Measurements from ENCODE around the gene UST. TPM values are rescaled to one million over a fixed set of nuclear protein-coding genes. Genes with fewer than 3 reads are reported as not detected.

UST gene
- total and polyA plus RNA-seq, 2 of the 8 experiments (the other 6 are each of a cell fraction or from before 2014, with no cell fraction given): 13.5 to 34.5 TPM

DNA sequence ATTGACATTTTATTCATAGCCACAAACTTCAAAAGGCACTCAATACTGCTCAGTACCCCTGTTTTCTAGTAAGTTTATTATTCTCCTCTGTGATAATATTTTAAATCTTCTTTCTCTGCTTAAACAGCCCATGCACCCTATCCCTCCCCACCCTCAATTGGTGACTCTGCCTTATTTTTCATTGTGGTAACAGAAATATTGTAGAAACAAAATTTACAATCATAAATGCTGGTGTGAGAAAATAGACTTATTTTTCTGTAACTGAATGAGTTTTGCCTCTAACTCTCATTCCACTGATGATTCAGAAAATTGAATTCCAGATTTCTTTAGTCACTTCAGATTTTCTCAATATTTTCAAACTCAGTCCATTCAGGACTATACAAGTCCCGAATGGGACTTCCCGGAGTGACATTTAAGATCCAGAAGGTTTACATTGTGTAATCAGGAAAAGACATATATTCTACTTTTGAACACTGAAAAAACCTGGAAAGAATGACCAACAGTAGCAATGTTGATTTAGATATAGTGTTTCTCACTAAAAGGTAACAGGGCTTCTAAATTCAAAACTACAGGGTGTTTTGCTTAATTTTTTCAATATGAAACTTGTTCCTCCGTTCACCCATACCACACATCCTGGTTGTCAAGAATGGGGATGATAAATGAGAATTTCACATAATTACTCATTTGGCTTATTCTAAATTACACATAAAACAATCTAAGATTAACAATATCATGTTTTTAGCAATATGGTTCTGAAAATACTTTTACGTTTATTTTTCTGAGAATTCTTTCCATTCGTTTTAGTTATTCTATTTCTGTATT, 34.8 kb upstream of the UST start (continued):
- TF ChIP-seq, protein P1, sequence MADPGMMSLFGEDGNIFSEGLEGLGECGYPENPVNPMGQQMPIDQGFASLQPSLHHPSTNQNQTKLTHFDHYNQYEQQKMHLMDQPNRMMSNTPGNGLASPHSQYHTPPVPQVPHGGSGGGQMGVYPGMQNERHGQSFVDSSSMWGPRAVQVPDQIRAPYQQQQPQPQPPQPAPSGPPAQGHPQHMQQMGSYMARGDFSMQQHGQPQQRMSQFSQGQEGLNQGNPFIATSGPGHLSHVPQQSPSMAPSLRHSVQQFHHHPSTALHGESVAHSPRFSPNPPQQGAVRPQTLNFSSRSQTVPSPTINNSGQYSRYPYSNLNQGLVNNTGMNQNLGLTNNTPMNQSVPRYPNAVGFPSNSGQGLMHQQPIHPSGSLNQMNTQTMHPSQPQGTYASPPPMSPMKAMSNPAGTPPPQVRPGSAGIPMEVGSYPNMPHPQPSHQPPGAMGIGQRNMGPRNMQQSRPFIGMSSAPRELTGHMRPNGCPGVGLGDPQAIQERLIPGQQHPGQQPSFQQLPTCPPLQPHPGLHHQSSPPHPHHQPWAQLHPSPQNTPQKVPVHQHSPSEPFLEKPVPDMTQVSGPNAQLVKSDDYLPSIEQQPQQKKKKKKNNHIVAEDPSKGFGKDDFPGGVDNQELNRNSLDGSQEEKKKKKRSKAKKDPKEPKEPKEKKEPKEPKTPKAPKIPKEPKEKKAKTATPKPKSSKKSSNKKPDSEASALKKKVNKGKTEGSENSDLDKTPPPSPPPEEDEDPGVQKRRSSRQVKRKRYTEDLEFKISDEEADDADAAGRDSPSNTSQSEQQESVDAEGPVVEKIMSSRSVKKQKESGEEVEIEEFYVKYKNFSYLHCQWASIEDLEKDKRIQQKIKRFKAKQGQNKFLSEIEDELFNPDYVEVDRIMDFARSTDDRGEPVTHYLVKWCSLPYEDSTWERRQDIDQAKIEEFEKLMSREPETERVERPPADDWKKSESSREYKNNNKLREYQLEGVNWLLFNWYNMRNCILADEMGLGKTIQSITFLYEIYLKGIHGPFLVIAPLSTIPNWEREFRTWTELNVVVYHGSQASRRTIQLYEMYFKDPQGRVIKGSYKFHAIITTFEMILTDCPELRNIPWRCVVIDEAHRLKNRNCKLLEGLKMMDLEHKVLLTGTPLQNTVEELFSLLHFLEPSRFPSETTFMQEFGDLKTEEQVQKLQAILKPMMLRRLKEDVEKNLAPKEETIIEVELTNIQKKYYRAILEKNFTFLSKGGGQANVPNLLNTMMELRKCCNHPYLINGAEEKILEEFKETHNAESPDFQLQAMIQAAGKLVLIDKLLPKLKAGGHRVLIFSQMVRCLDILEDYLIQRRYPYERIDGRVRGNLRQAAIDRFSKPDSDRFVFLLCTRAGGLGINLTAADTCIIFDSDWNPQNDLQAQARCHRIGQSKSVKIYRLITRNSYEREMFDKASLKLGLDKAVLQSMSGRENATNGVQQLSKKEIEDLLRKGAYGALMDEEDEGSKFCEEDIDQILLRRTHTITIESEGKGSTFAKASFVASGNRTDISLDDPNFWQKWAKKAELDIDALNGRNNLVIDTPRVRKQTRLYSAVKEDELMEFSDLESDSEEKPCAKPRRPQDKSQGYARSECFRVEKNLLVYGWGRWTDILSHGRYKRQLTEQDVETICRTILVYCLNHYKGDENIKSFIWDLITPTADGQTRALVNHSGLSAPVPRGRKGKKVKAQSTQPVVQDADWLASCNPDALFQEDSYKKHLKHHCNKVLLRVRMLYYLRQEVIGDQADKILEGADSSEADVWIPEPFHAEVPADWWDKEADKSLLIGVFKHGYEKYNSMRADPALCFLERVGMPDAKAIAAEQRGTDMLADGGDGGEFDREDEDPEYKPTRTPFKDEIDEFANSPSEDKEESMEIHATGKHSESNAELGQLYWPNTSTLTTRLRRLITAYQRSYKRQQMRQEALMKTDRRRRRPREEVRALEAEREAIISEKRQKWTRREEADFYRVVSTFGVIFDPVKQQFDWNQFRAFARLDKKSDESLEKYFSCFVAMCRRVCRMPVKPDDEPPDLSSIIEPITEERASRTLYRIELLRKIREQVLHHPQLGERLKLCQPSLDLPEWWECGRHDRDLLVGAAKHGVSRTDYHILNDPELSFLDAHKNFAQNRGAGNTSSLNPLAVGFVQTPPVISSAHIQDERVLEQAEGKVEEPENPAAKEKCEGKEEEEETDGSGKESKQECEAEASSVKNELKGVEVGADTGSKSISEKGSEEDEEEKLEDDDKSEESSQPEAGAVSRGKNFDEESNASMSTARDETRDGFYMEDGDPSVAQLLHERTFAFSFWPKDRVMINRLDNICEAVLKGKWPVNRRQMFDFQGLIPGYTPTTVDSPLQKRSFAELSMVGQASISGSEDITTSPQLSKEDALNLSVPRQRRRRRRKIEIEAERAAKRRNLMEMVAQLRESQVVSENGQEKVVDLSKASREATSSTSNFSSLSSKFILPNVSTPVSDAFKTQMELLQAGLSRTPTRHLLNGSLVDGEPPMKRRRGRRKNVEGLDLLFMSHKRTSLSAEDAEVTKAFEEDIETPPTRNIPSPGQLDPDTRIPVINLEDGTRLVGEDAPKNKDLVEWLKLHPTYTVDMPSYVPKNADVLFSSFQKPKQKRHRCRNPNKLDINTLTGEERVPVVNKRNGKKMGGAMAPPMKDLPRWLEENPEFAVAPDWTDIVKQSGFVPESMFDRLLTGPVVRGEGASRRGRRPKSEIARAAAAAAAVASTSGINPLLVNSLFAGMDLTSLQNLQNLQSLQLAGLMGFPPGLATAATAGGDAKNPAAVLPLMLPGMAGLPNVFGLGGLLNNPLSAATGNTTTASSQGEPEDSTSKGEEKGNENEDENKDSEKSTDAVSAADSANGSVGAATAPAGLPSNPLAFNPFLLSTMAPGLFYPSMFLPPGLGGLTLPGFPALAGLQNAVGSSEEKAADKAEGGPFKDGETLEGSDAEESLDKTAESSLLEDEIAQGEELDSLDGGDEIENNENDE (IDR thresholded peaks at IDR 0.05; ENCODE audit: insufficient replicate concordance, low read length): no peak
- TF ChIP-seq JUND (IDR thresholded peaks at IDR 0.05; ENCODE audit: low read length) (no peak), TAF7 (optimal IDR thresholded peaks at IDR 0.05; ENCODE audit: borderline replicate concordance, low read depth, low read length) (no peak), EP300 (IDR thresholded peaks at IDR 0.05; ENCODE audit: borderline replicate concordance in 1 of 2, low read depth in 2 of 2, low read length in 2 of 2) (no peak), YY1 (IDR thresholded peaks at IDR 0.05; ENCODE audit: low read depth, low read length) (no peak), KDM4A (IDR thresholded peaks at IDR 0.05; ENCODE audit: low read depth, low read length, severe bottlenecking) (no peak), POLR2A (IDR thresholded peaks at IDR 0.05; ENCODE audit: control extremely low read depth in 1 of 2, low read depth in 2 of 2, low read length in 2 of 2) (no peak), BRCA1 (IDR thresholded peaks at IDR 0.05; ENCODE audit: low read depth, low read length) (no peak), SIRT6 (IDR thresholded peaks at IDR 0.05; ENCODE audit: low read length) (no peak), SIN3A (conservative IDR thresholded peaks at IDR 0.05 in 1 of 2, IDR thresholded peaks at IDR 0.05 in 1 of 2; ENCODE audit: low read depth in 1 of 2, low read length in 2 of 2) (no peak)

All from H1 (cell line).